Measurements from ENCODE around the gene SRD5A3. TPM values are rescaled to one million over a fixed set of nuclear protein-coding genes. Genes with fewer than 3 reads are reported as not detected.

SRD5A3 gene
- total and polyA plus RNA-seq, 9 of the 15 experiments (the other 6 are each of a cell fraction or from before 2014, with no cell fraction given): 2.5 to 37.0 (median 13.3) TPM

GRCh38 chr4:55355555-55355954, 9.5 kb downstream of the SRD5A3 start:
- in situ Hi-C loops (cut with MboI) (loop anchor here (10.0 kb wide), 1 partner anchor 499 kb away; the partner anchor contains the start of gene EXOC1), intact Hi-C loops (cut with micrococcal nuclease) (no loop called here)
- H4K20me1 ChIP-seq (replicated peaks; ENCODE audit: control insufficient read depth, insufficient read depth, low read length): no peaks in the 10 kb centered on the region
- TF ChIP-seq ADNP (tag; IDR thresholded peaks at IDR 0.05): peak; percentile 65
- TF ChIP-seq SMARCA5 (IDR thresholded peaks at IDR 0.05): peak; percentile 61; the same call in 1 of the 2 replicates
- TF ChIP-seq U2AF2 (optimal IDR thresholded peaks at IDR 0.05; ENCODE audit: low read depth, low read length): no peak
- peak; percentile 95 for TF ChIP-seq BCOR (IDR thresholded peaks at IDR 0.05)
- TF ChIP-seq TOE1 (IDR thresholded peaks at IDR 0.05; ENCODE audit: borderline replicate concordance): no peak
- no peak for TF ChIP-seq TOE1 (CRISPR knock-in tag; IDR thresholded peaks at IDR 0.05; ENCODE audit: borderline replicate concordance, low read depth)
- peak; percentile 66 for TF ChIP-seq ZFP36 (IDR thresholded peaks at IDR 0.05; ENCODE audit: low read depth, low read length, partially characterized antibody)
- TF ChIP-seq KDM1A (IDR thresholded peaks at IDR 0.05): peak; percentile 39 to 73; a peak in 2 of 4 replicates
- TF ChIP-seq RBM25 (IDR thresholded peaks at IDR 0.05; ENCODE audit: low read depth, low read length, severe bottlenecking): peak; percentile 98
- TF ChIP-seq RCOR1 (IDR thresholded peaks at IDR 0.05; ENCODE audit: borderline replicate concordance in 1 of 2, low read depth in 2 of 2, low read length in 2 of 2): peak in 1 of 2 experiments; percentile 51; a peak in 1 of 4 replicates
- TF ChIP-seq OTX1 (CRISPR knock-in tag; IDR thresholded peaks at IDR 0.05): no peak
- H3K4me3 ChIP-seq: no peak overlapping the region
- H3K27ac ChIP-seq (ENCODE audit: extremely low read depth, low read depth, low read length): no peak overlapping the region
- no peak overlapping the region for H2AFZ ChIP-seq (ENCODE audit: low read depth, low read length)
- no peak overlapping the region for H3K9ac ChIP-seq (ENCODE audit: insufficient read depth in 1 of 2, low read depth in 2 of 2, low read length in 2 of 2)
- ChIA-PET POLR2A (interaction anchor here (2.4 kb wide), 1 partner anchor 10 kb away, joined by 11 read pairs; the partner anchor contains the start of gene SRD5A3), CTCF (ENCODE audit: low intra/inter-chr PET ratio) (no interaction called here)
- H3K36me3 ChIP-seq (ENCODE audit: control insufficient read depth, insufficient read depth, low read length): peaks cover 22% of the 10 kb centered on the region
- no peak overlapping the region for H3K4me2 ChIP-seq (ENCODE audit: insufficient read depth, low read length)
- BruUV-seq (replicated peaks): no TSS peak
- no peaks in the 10 kb centered on the region for H3K79me2 ChIP-seq (ENCODE audit: control insufficient read depth, insufficient read depth, low read length)
- no peak for ATAC-seq
- no peaks in the 10 kb centered on the region for H3K27me3 ChIP-seq (ENCODE audit: control insufficient read depth in 2 of 2, insufficient read depth in 2 of 2, low read length in 2 of 2)
- no peak for FAIRE-seq
- H3K9me1 ChIP-seq (ENCODE audit: control insufficient read depth, insufficient read depth, low read length): no peaks in the 10 kb centered on the region
- DNase-seq (ENCODE audit: extremely low read depth in 1 of 4, low spot score in 3 of 4): no peak
- H3K9me3 ChIP-seq (replicated peaks; ENCODE audit: control insufficient read depth, insufficient read depth, low read depth, low read length): no peaks in the 10 kb centered on the region; the same call in 1 of the 2 replicates
- peaks cover 0 to 16% of the 10 kb centered on the region in 2 experiments; a peak in 3 of 5 replicates for H3K4me1 ChIP-seq (replicated peaks in 1 of 2; ENCODE audit: control insufficient read depth in 2 of 2, insufficient read depth in 2 of 2, low read length in 2 of 2)
- 77% methylated on average over 6 of the region's 6 CpGs for WGBS (ENCODE audit: insufficient coverage, low coverage, missing lambda C conversion rate)
